SK-N-SH (cell line): ENCODE measurements around the gene TMEM174. TPM values are rescaled to one million over a fixed set of nuclear protein-coding genes. Genes with fewer than 3 reads are reported as not detected.

Source experiments
- CTCF ChIA-PET: fragments of 300-600, 350-600 bp; formaldehyde crosslinking; extraction: SDS; loops from one replicate; lab custom pipeline; 2021; lab: Yijun Ruan, JAX
- POLR2A ChIA-PET: fragments of 350-600 bp; sonication (Branson Sonifier 250); formaldehyde crosslinking; extraction: SDS; loops from one replicate; lab custom pipeline; 2020; ENCODE audit warnings: antibody characterized with exemption, inconsistent platforms; lab: Yijun Ruan, JAX
- DNase-seq: peaks from one replicate; pipeline ENCODE4 v3.0.0; 2012
- H2AFZ ChIP-seq: fragments of 200-600 bp; sonication (generic); 2 replicates; pipeline ENCODE4 v1.8.1; 2016; ENCODE audit warnings: antibody characterized with exemption, mild to moderate bottlenecking, low read depth
- H3F3A ChIP-seq: fragments of 200-600 bp; sonication (generic); replicated peaks from 2 replicates; pipeline ENCODE3; 2016; ENCODE audit warnings: antibody characterized with exemption, mild to moderate bottlenecking; ENCODE audit not compliant: insufficient read depth
- H3K27ac ChIP-seq, 2 experiments: fragments of 200-500 bp in 1 of 2; fragments of 200-600 bp in 1 of 2; sonication (Bioruptor generic) in 1 of 2; sonication (generic), shearing (Covaris generic) in 1 of 2; 2 replicates each; pipeline versions ENCODE4 v1.5.1 to v1.6.1; 2014 to 2016; ENCODE audit warnings: low read depth in 2 of 2, inconsistent platforms in 1 of 2, low read length in 1 of 2, mild to moderate bottlenecking in 1 of 2, mixed read lengths in 1 of 2
- H3K27me3 ChIP-seq: fragments of 200-600 bp; sonication (generic), shearing (Covaris generic); 2 replicates; pipeline ENCODE4 v1.6.1; 2016; ENCODE audit warnings: mixed run types; ENCODE audit not compliant: insufficient read depth
- H3K36me3 ChIP-seq, 2 experiments: fragments of 200-500 bp in 1 of 2; fragments of 200-600 bp in 1 of 2; sonication (Bioruptor generic) in 1 of 2; sonication (generic) in 1 of 2; replicated peaks in 1 of 2; 2 replicates each; pipeline versions ENCODE3 to v1.5.1; 2014 to 2016; ENCODE audit warnings: low read length in 1 of 2, mild to moderate bottlenecking in 1 of 2; ENCODE audit not compliant: insufficient read depth in 2 of 2, control insufficient read depth in 1 of 2
- H3K4me1 ChIP-seq, 2 experiments: fragments of 200-500 bp in 1 of 2; fragments of 200-600 bp in 1 of 2; sonication (Bioruptor generic) in 1 of 2; sonication (generic), shearing (Covaris generic) in 1 of 2; 2 replicates each; pipeline versions ENCODE4 v1.5.1 to v1.6.1; 2014 to 2016; ENCODE audit warnings: low read depth in 1 of 2, low read length in 1 of 2, mixed run types in 1 of 2; ENCODE audit not compliant: insufficient read depth in 2 of 2, control insufficient read depth in 1 of 2
- H3K4me2 ChIP-seq: fragments of 200-600 bp; sonication (generic), shearing (Covaris generic); 2 replicates; pipeline ENCODE4 v1.6.1; 2017; ENCODE audit warnings: mixed run types
- H3K4me3 ChIP-seq, 2 experiments: fragments of 200-500 bp in 1 of 2; fragments of 200-600 bp in 1 of 2; sonication (Bioruptor generic) in 1 of 2; sonication (generic), shearing (Covaris generic) in 1 of 2; 2 replicates each; pipeline versions ENCODE4 v1.5.1 to v1.8.1; 2014 to 2016; ENCODE audit warnings: low read depth in 2 of 2, inconsistent platforms in 1 of 2, low read length in 1 of 2, mild to moderate bottlenecking in 1 of 2, mixed read lengths in 1 of 2, moderate library complexity in 1 of 2
- H3K79me2 ChIP-seq: fragments of 200-600 bp; sonication (generic); 2 replicates; pipeline ENCODE4 v1.8.1; 2017; ENCODE audit warnings: mild to moderate bottlenecking; ENCODE audit not compliant: insufficient read depth
- H3K9ac ChIP-seq: fragments of 200-600 bp; sonication (generic); 2 replicates; pipeline ENCODE4 v1.6.1; 2017; ENCODE audit warnings: mixed run types
- H3K9me2 ChIP-seq: fragments of 200-600 bp; sonication (generic); 2 replicates; pipeline ENCODE4 v1.6.1; 2017; ENCODE audit warnings: mixed run types
- H3K9me3 ChIP-seq: fragments of 200-600 bp; sonication (generic); 2 replicates; pipeline ENCODE4 v1.6.1; 2017; ENCODE audit warnings: mixed run types, mild to moderate bottlenecking, moderate library complexity
- H4K20me1 ChIP-seq: fragments of 200-600 bp; sonication (generic); 2 replicates; pipeline ENCODE4 v1.6.1; 2017; ENCODE audit warnings: mild to moderate bottlenecking, mixed run types; ENCODE audit not compliant: insufficient read depth
- CHD2 ChIP-seq: fragments of 150-350 bp; IDR thresholded peaks from 2 replicates; pipeline ENCODE4 v1.6.1; 2018; ENCODE audit warnings: low read length; ENCODE audit not compliant: partially characterized antibody
- EP300 ChIP-seq, 2 experiments: IDR thresholded peaks; 2 replicates each; pipeline versions ENCODE4 v1.4.0 to v1.6.1; 2012; ENCODE audit warnings: borderline replicate concordance in 1 of 2, low read depth in 1 of 2, low read length in 1 of 2
- EZH2phosphoT487 ChIP-seq: fragments of 200-600 bp; sonication (generic); IDR thresholded peaks from 2 replicates; pipeline ENCODE4 v1.6.1; 2017; ENCODE audit warnings: low read depth, mixed run types, mild to moderate bottlenecking, antibody characterized with exemption, moderate library complexity, borderline replicate concordance
- FOSL2 ChIP-seq: IDR thresholded peaks from 2 replicates; pipeline ENCODE4 v1.4.0; 2012; ENCODE audit warnings: low read depth, mild to moderate bottlenecking, moderate library complexity, borderline replicate concordance
- FOXJ3 ChIP-seq: sonication (generic); formaldehyde crosslinking; IDR thresholded peaks from 2 replicates; pipeline ENCODE4 v1.5.1; 2020; ENCODE audit warnings: mild to moderate bottlenecking, missing genetic modification reagents
- GATA2 ChIP-seq: sonication (generic); formaldehyde crosslinking; IDR thresholded peaks from 2 replicates; pipeline ENCODE4 v1.5.0; 2020; ENCODE audit warnings: mild to moderate bottlenecking, missing genetic modification reagents
- JUND ChIP-seq: IDR thresholded peaks from 2 replicates; pipeline ENCODE4 v1.4.0; 2012
- MEF2A ChIP-seq: IDR thresholded peaks from 2 replicates; pipeline ENCODE4 v1.4.0; 2012; ENCODE audit warnings: low read depth, borderline replicate concordance
- MXI1 ChIP-seq: IDR thresholded peaks from 2 replicates; pipeline ENCODE4 v1.6.1; 2012; ENCODE audit warnings: mild to moderate bottlenecking, low read depth, low read length, improper control_type of control experiment
- NFIC ChIP-seq: IDR thresholded peaks from 2 replicates; pipeline ENCODE4 v1.4.0; 2012; ENCODE audit warnings: borderline replicate concordance
- RAD21 ChIP-seq: IDR thresholded peaks from 2 replicates; pipeline ENCODE4 v1.6.1; 2012; ENCODE audit warnings: mild to moderate bottlenecking, low read length
- RXRA ChIP-seq: IDR thresholded peaks from 2 replicates; pipeline ENCODE4 v1.4.0; 2012; ENCODE audit warnings: low read depth, mild to moderate bottlenecking, borderline replicate concordance
- TAF1 ChIP-seq: IDR thresholded peaks from 2 replicates; pipeline ENCODE4 v1.6.1; 2012; ENCODE audit warnings: low read depth, mild to moderate bottlenecking, low read length, moderate library complexity, borderline replicate concordance
- TCF12 ChIP-seq: IDR thresholded peaks from 2 replicates; pipeline ENCODE4 v1.4.0; 2012
- YY1 ChIP-seq: IDR thresholded peaks from 2 replicates; pipeline ENCODE4 v1.4.0; 2012; ENCODE audit warnings: low read depth, mild to moderate bottlenecking
- WGBS: methylation state at CpG from one replicate; pipeline ENCODE4 v1.1.6; 2017; ENCODE audit warnings: low lambda C conversion rate; 5-methylcytosine and 5-hydroxymethylcytosine counted together
- polyA plus RNA-seq, 3 experiments: library from polyadenylated mRNA; depleted of rRNA; stranded (reverse); fragments of >200 nt; gene quantifications; 2 replicates each; pipeline ENCODE4 v1.2.3, GENCODE V29; 2012
- TF ChIP-seq, protein P1 (sequence below): fragments of 150-350 bp; IDR thresholded peaks from 2 replicates; pipeline ENCODE4 v1.6.1; 2016; ENCODE audit warnings: mild to moderate bottlenecking, low read depth, low read length
- TF ChIP-seq, protein P2 (sequence below): IDR thresholded peaks from 2 replicates; pipeline ENCODE4 v1.4.0; 2012; ENCODE audit warnings: low read depth, borderline replicate concordance
- TF ChIP-seq, protein P3 (sequence below): fragments of 200-600 bp; sonication (generic); IDR thresholded peaks from 2 replicates; pipeline ENCODE4 v1.6.1; 2017; ENCODE audit warnings: antibody characterized with exemption, mild to moderate bottlenecking, moderate library complexity
- TF ChIP-seq, protein P4 (sequence below): IDR thresholded peaks from 2 replicates; pipeline ENCODE4 v1.4.0; 2012; ENCODE audit warnings: low read depth, borderline replicate concordance
- TF ChIP-seq, protein P5 (sequence below): IDR thresholded peaks from 2 replicates; pipeline ENCODE4 v1.6.1; 2012; ENCODE audit warnings: mild to moderate bottlenecking, low read depth, low read length, moderate library complexity

Gene TMEM174
- polyA plus RNA-seq, 1 of the 3 experiments (the other 2 are of a cell fraction): not detected

DNA sequence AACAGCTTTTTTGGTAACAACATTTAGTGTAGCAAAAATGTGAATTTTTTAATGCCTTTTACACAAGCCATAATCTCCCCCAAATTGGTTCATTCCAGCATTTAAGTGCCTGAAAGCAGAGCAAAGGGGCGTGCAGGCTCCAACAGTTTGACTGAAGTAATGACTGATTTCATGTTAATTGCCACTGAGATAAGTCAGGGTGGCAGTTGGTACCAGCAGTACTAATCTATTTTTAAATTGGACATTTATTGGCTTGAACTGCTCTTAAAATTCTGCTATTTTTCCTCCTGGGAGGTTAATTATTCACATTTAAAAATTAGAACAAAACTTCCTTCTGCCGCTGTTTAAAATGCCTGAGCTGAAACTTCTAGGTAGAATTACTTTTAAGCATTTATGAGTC, 40.2 kb upstream of the TMEM174 start (continued):
- TF ChIP-seq CHD2 (no peak), GATA2 (CRISPR knock-in tag) (no peak), JUND (no peak), TCF12 (no peak), MEF2A (no peak), MXI1 (no peak), NFIC (no peak), EP300 (IDR thresholded peaks at IDR 0.05; ENCODE audit: borderline replicate concordance in 1 of 2, low read depth in 1 of 2, low read length in 1 of 2) (no peak)
- TF ChIP-seq, protein P1, sequence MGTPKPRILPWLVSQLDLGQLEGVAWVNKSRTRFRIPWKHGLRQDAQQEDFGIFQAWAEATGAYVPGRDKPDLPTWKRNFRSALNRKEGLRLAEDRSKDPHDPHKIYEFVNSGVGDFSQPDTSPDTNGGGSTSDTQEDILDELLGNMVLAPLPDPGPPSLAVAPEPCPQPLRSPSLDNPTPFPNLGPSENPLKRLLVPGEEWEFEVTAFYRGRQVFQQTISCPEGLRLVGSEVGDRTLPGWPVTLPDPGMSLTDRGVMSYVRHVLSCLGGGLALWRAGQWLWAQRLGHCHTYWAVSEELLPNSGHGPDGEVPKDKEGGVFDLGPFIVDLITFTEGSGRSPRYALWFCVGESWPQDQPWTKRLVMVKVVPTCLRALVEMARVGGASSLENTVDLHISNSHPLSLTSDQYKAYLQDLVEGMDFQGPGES: no peak

DNA sequence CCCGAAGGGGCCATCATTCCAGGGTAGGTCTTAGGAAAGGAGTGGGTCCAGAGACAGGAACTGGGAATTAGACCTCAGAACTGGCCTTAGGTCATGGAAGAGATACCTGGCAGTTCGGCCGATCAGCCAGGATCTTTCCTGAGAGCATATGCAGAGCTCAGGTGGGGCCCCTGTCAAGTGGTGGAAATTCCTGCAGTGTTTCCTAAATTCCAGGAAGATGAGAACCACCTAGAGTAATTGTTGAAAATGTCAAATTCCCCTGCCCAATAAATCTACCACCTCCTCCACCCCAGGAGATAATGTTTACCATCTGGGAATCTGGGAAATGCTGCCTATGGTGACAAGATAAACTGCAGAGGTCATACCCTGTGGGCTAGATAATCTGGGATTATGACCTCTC, 38.0 kb upstream of the TMEM174 start:
- Histone ChIP-seq H3K9me2 (no peaks in the 10 kb centered on the region), H3K9ac (no peak overlapping the region), H3K27ac (no peak overlapping the region), H3K4me3 (no peak overlapping the region), H4K20me1 (no peaks in the 10 kb centered on the region), H3K36me3 (no peaks in the 10 kb centered on the region), H3K27me3 (no peaks in the 10 kb centered on the region), H3K4me2 (no peak overlapping the region), H3F3A (no peaks in the 10 kb centered on the region), H3K9me3 (no peaks in the 10 kb centered on the region), H3K4me1 (peaks cover 0 to 2% of the 10 kb centered on the region in 2 experiments; a peak in 1 of 4 replicates), H3K79me2 (no peaks in the 10 kb centered on the region), H2AFZ (no peak overlapping the region)
- CTCF ChIA-PET: interaction anchor here (1.6 to 2.0 kb wide), 2 partner anchors 13 to 81 kb away, joined by 3 to 8 read pairs; no protein-coding TSS in a partner anchor
- TF ChIP-seq CHD2 (no peak), TCF12 (no peak), RAD21 (no peak), YY1 (no peak), FOSL2 (no peak), TAF1 (no peak), FOXJ3 (CRISPR knock-in tag) (no peak), RXRA (no peak), JUND (no peak), EZH2phosphoT487 (no peak), MXI1 (no peak)
- TF ChIP-seq, protein P2, sequence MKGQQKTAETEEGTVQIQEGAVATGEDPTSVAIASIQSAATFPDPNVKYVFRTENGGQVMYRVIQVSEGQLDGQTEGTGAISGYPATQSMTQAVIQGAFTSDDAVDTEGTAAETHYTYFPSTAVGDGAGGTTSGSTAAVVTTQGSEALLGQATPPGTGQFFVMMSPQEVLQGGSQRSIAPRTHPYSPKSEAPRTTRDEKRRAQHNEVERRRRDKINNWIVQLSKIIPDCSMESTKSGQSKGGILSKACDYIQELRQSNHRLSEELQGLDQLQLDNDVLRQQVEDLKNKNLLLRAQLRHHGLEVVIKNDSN: no peak
- TF ChIP-seq, protein P1: no peak
- TF ChIP-seq, protein P3, sequence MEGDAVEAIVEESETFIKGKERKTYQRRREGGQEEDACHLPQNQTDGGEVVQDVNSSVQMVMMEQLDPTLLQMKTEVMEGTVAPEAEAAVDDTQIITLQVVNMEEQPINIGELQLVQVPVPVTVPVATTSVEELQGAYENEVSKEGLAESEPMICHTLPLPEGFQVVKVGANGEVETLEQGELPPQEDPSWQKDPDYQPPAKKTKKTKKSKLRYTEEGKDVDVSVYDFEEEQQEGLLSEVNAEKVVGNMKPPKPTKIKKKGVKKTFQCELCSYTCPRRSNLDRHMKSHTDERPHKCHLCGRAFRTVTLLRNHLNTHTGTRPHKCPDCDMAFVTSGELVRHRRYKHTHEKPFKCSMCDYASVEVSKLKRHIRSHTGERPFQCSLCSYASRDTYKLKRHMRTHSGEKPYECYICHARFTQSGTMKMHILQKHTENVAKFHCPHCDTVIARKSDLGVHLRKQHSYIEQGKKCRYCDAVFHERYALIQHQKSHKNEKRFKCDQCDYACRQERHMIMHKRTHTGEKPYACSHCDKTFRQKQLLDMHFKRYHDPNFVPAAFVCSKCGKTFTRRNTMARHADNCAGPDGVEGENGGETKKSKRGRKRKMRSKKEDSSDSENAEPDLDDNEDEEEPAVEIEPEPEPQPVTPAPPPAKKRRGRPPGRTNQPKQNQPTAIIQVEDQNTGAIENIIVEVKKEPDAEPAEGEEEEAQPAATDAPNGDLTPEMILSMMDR: no peak
- TF ChIP-seq, protein P4, sequence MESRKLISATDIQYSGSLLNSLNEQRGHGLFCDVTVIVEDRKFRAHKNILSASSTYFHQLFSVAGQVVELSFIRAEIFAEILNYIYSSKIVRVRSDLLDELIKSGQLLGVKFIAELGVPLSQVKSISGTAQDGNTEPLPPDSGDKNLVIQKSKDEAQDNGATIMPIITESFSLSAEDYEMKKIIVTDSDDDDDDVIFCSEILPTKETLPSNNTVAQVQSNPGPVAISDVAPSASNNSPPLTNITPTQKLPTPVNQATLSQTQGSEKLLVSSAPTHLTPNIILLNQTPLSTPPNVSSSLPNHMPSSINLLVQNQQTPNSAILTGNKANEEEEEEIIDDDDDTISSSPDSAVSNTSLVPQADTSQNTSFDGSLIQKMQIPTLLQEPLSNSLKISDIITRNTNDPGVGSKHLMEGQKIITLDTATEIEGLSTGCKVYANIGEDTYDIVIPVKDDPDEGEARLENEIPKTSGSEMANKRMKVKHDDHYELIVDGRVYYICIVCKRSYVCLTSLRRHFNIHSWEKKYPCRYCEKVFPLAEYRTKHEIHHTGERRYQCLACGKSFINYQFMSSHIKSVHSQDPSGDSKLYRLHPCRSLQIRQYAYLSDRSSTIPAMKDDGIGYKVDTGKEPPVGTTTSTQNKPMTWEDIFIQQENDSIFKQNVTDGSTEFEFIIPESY: no peak
- TF ChIP-seq, protein P5, sequence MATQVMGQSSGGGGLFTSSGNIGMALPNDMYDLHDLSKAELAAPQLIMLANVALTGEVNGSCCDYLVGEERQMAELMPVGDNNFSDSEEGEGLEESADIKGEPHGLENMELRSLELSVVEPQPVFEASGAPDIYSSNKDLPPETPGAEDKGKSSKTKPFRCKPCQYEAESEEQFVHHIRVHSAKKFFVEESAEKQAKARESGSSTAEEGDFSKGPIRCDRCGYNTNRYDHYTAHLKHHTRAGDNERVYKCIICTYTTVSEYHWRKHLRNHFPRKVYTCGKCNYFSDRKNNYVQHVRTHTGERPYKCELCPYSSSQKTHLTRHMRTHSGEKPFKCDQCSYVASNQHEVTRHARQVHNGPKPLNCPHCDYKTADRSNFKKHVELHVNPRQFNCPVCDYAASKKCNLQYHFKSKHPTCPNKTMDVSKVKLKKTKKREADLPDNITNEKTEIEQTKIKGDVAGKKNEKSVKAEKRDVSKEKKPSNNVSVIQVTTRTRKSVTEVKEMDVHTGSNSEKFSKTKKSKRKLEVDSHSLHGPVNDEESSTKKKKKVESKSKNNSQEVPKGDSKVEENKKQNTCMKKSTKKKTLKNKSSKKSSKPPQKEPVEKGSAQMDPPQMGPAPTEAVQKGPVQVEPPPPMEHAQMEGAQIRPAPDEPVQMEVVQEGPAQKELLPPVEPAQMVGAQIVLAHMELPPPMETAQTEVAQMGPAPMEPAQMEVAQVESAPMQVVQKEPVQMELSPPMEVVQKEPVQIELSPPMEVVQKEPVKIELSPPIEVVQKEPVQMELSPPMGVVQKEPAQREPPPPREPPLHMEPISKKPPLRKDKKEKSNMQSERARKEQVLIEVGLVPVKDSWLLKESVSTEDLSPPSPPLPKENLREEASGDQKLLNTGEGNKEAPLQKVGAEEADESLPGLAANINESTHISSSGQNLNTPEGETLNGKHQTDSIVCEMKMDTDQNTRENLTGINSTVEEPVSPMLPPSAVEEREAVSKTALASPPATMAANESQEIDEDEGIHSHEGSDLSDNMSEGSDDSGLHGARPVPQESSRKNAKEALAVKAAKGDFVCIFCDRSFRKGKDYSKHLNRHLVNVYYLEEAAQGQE: no peak
- POLR2A ChIA-PET: no interaction called here
- 58% methylated on average over 2 of the region's 3 CpGs for WGBS
- no peak for DNase-seq
